HepG2 (cell line): ENCODE results near the gene PRKACA.

ENCODE experiments used
- ATF2 ChIP-seq: sonication (generic); formaldehyde crosslinking; IDR thresholded peaks from 2 replicates; pipeline ENCODE4 v1.4.0; 2020; ENCODE audit warnings: missing genetic modification reagents
- CEBPZ ChIP-seq: IDR thresholded peaks from 2 replicates; pipeline ENCODE4 v1.6.1; 2012; ENCODE audit warnings: low read length, improper control_type of control experiment
- MAX ChIP-seq: IDR thresholded peaks from 2 replicates; pipeline ENCODE4 v1.6.1; 2012; ENCODE audit warnings: inconsistent platforms
- POLR2A ChIP-seq, 2 experiments: IDR thresholded peaks; 2 replicates each; pipeline ENCODE4 v1.6.1; 2011; ENCODE audit warnings: low read depth in 2 of 2, low read length in 2 of 2, mild to moderate bottlenecking in 1 of 2, moderate library complexity in 1 of 2; ENCODE audit not compliant: insufficient read depth in 1 of 2
- RBM39 ChIP-seq: fragments of 200-400 bp; formaldehyde crosslinking; IDR thresholded peaks from one replicate; pipeline ENCODE4 v1.6.1; 2018; ENCODE audit warnings: antibody characterized with exemption, mild to moderate bottlenecking, low read depth, low read length; ENCODE audit not compliant: poor library complexity, severe bottlenecking
- ZC3H4 ChIP-seq: sonication (generic); formaldehyde crosslinking; IDR thresholded peaks from 2 replicates; pipeline ENCODE4 v1.4.0; 2020; ENCODE audit warnings: missing genetic modification reagents, borderline replicate concordance
- ZKSCAN8 ChIP-seq: IDR thresholded peaks from 2 replicates; pipeline ENCODE4 v1.6.1; 2016; ENCODE audit warnings: borderline replicate concordance, missing genetic modification reagents, missing compliant biosample characterization
- ZMYM2 ChIP-seq: sonication (generic); formaldehyde crosslinking; IDR thresholded peaks from 2 replicates; pipeline ENCODE4 v1.8.0; 2022; ENCODE audit warnings: mild to moderate bottlenecking, missing genetic modification reagents
- ZNF292 ChIP-seq: sonication (generic); formaldehyde crosslinking; IDR thresholded peaks from 2 replicates; pipeline ENCODE4 v1.8.1; 2022; ENCODE audit warnings: mild to moderate bottlenecking, low read depth, missing genetic modification reagents, borderline replicate concordance
- ZNF3 ChIP-seq: IDR thresholded peaks from 2 replicates; pipeline ENCODE4 v1.7.0; 2017; ENCODE audit warnings: inconsistent platforms
- ZNF557 ChIP-seq: sonication (generic); formaldehyde crosslinking; IDR thresholded peaks from 2 replicates; pipeline ENCODE4 v1.4.0; 2020; ENCODE audit warnings: missing genetic modification reagents
- ZNF639 ChIP-seq: conservative IDR thresholded peaks from 2 replicates; pipeline ENCODE4 v1.6.1; 2018; ENCODE audit warnings: missing genetic modification reagents

GRCh38 chr19:14114854-14115253 lies 2.7 kb downstream of the PRKACA start:
- no peak for TF ChIP-seq ZKSCAN8
- no peak for TF ChIP-seq ZC3H4 (CRISPR knock-in tag)
- TF ChIP-seq POLR2A (IDR thresholded peaks at IDR 0.05; ENCODE audit: insufficient read depth in 1 of 2, low read depth in 2 of 2, low read length in 2 of 2): no peak
- no peak for TF ChIP-seq ZNF292 (CRISPR knock-in tag)
- TF ChIP-seq ZMYM2 (CRISPR knock-in tag): no peak
- TF ChIP-seq ZNF557 (CRISPR knock-in tag): no peak
- no peak for TF ChIP-seq ATF2 (CRISPR knock-in tag)
- no peak for TF ChIP-seq ZNF639 (CRISPR knock-in tag)
- TF ChIP-seq RBM39: no peak
- no peak for TF ChIP-seq CEBPZ
- no peak for TF ChIP-seq MAX
- TF ChIP-seq ZNF3: no peak
